ENCODE results near the gene MAP2K7.
"Not testable (repeated sequence)": the region's sequence is repeated elsewhere in the genome, so short reads cannot be mapped to it uniquely, and the experiment has no call there.

Gene MAP2K7

GRCh38 chr19:7917267-7918061 lies 13.8 kb downstream of the MAP2K7 start:
- peak; percentile 85 for DNase-seq (ENCODE audit: low spot score)
- TF ChIP-seq CTCF (IDR thresholded peaks at IDR 0.05; ENCODE audit: extremely low read depth, missing control alignments): peak; percentile 48

- DNase-seq (ENCODE audit: low spot score): not testable (repeated sequence)
These were observed 14.5 kb downstream of the MAP2K7 start for GRCh38 chr19:7918062-7918614.

GRCh38 chr19:7918615-7919421 lies 15.1 kb downstream of the MAP2K7 start:
- no peak for TF ChIP-seq CTCF (IDR thresholded peaks at IDR 0.05; ENCODE audit: extremely low read depth, missing control alignments)
- no peak for DNase-seq (ENCODE audit: low spot score)

- no peak for TF ChIP-seq CTCF (IDR thresholded peaks at IDR 0.05; ENCODE audit: extremely low read depth, missing control alignments)
- DNase-seq (ENCODE audit: low spot score): peak; percentile 94
These were observed 16.2 kb downstream of the MAP2K7 start, which contains the start of gene SNAPC2 for GRCh38 chr19:7919610-7920518. Gene SNAPC2, plus strand, starts transcription at chr19:7920338. Its CDS starts 29 bp downstream, at chr19:7920367.

- TF ChIP-seq CTCF (IDR thresholded peaks at IDR 0.05; ENCODE audit: extremely low read depth, missing control alignments): no peak
- DNase-seq (ENCODE audit: low spot score): peak; percentile 99
These were observed 17.0 kb downstream of the MAP2K7 start for GRCh38 chr19:7920519-7921301.

GRCh38 chr19:7921302-7921966 lies 17.8 kb downstream of the MAP2K7 start:
- DNase-seq (ENCODE audit: low spot score): no peak
- no peak for TF ChIP-seq CTCF (IDR thresholded peaks at IDR 0.05; ENCODE audit: extremely low read depth, missing control alignments)

All from GM20000 (cell line).